Smooth muscle cell (in vitro differentiated cells): ENCODE data around the gene TMEM86A. TPM values are rescaled to one million over a fixed set of nuclear protein-coding genes. Genes with fewer than 3 reads are reported as not detected.

Experiments
- DNase-seq: peaks from one replicate; lab custom pipeline; 2025; ENCODE audit not compliant: unreplicated experiment; lab: John Stamatoyannopoulos, UW
- H2AFZ ChIP-seq: fragments of 200-600 bp; sonication (generic); 2 replicates; pipeline ENCODE4 v1.6.0; 2016; ENCODE audit warnings: antibody characterized with exemption, low read depth, mild to moderate bottlenecking
- H3F3A ChIP-seq: fragments of 200-600 bp; sonication (generic); 2 replicates; pipeline ENCODE4 v1.6.0; 2017; ENCODE audit warnings: antibody characterized with exemption, low read depth
- H3K27ac ChIP-seq: fragments of 200-600 bp; sonication (generic); 2 replicates; pipeline ENCODE4 v1.5.1; 2016; ENCODE audit warnings: low read depth, mild to moderate bottlenecking
- H3K27me3 ChIP-seq: fragments of 200-600 bp; sonication (generic); 2 replicates; pipeline ENCODE4 v1.6.1; 2016; ENCODE audit warnings: low read depth, mild to moderate bottlenecking
- H3K36me3 ChIP-seq: fragments of 200-600 bp; sonication (generic); 2 replicates; pipeline ENCODE4 v1.5.1; 2016; ENCODE audit warnings: low read depth
- H3K4me1 ChIP-seq: fragments of 200-600 bp; sonication (generic); 2 replicates; pipeline ENCODE4 v1.5.1; 2016; ENCODE audit warnings: low read depth
- H3K4me2 ChIP-seq: fragments of 200-600 bp; sonication (generic); 2 replicates; pipeline ENCODE4 v1.6.0; 2016; ENCODE audit warnings: mild to moderate bottlenecking
- H3K4me3 ChIP-seq: fragments of 200-600 bp; sonication (generic); 2 replicates; pipeline ENCODE4 v1.5.1; 2016; ENCODE audit warnings: mild to moderate bottlenecking
- H3K79me2 ChIP-seq: fragments of 200-600 bp; sonication (generic); 2 replicates; pipeline ENCODE4 v1.6.0; 2016; ENCODE audit warnings: low read depth, mild to moderate bottlenecking
- H3K9ac ChIP-seq: fragments of 200-600 bp; sonication (generic); 2 replicates; pipeline ENCODE4 v1.6.0; 2016; ENCODE audit warnings: low read depth
- H3K9me3 ChIP-seq: fragments of 200-600 bp; sonication (generic); replicated peaks from 2 replicates; pipeline ENCODE4 v1.5.1; 2016; ENCODE audit warnings: low read depth
- H4K20me1 ChIP-seq: fragments of 200-600 bp; sonication (generic); 2 replicates; pipeline ENCODE4 v1.6.0; 2016; ENCODE audit warnings: low read depth
- CTCF ChIP-seq: fragments of 200-600 bp; sonication (generic); IDR thresholded peaks from 2 replicates; pipeline ENCODE4 v1.5.1; 2017; ENCODE audit warnings: borderline replicate concordance, mild to moderate bottlenecking, antibody characterized with exemption; ENCODE audit not compliant: insufficient read depth, poor library complexity, severe bottlenecking
- WGBS: methylation state at CpG from one replicate; pipeline ENCODE4 v1.1.7; 2016; ENCODE audit warnings: low lambda C conversion rate; 5-methylcytosine and 5-hydroxymethylcytosine counted together
- polyA plus RNA-seq: library from polyadenylated mRNA; unstranded; fragments of >200 nt; fragmentation: Nextera tagmentation; extraction: Ambion mirVana; gene quantifications from 2 replicates; pipeline ENCODE4 v1.2.1, GENCODE V29; 2016
- total RNA-seq: library from RNA; depleted of rRNA; stranded (reverse); fragments of >200 nt; gene quantifications from 2 replicates; pipeline ENCODE4 v1.2.3, GENCODE V29; 2014

Gene TMEM86A
- total and polyA plus RNA-seq, 2 experiments from 2014 or later: 1.2 to 2.6 TPM

DNA sequence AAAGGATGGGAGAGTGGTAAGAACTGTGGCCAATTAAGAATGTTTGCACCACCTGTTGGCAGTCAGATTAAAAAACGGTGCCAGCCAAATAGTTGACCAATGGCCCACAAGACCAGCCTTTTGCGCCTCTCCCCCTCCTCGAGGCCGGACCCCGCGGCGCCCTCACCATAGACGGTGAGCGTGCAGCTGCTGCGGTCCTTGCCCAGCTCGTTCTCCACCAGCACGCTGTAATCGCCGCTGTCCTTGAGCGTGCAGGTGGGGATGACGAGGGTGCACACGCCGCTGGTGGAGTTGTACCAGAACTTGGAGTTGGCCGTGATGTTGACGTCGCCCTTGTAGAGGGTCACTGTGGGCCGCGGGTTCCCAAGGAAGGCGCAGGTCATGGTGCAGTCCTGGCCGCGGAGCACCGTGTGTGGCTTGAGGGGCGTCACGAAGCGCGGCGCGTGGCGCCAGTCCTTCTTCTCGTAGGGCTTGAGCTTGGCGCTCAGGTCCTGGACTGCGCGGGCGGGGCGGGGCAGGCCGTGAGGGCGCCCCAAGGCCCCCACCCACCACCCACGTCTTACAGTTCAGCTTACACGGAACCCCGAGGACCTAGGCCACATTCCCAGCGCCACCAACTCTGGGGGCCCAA is 7.2 kb downstream of the TMEM86A start:
- no peak for TF ChIP-seq CTCF
- no peak overlapping the region for H2AFZ ChIP-seq
- H3K9me3 ChIP-seq: no peaks in the 10 kb centered on the region
- DNase-seq: no peak
- H4K20me1 ChIP-seq: no peaks in the 10 kb centered on the region
- no peak overlapping the region for H3K4me2 ChIP-seq
- H3K27me3 ChIP-seq: peaks cover 15% of the 10 kb centered on the region
- H3K9ac ChIP-seq: no peak overlapping the region
- no peaks in the 10 kb centered on the region for H3K4me1 ChIP-seq
- no peak overlapping the region for H3K4me3 ChIP-seq
- no peaks in the 10 kb centered on the region for H3K36me3 ChIP-seq
- H3K79me2 ChIP-seq: no peaks in the 10 kb centered on the region
- WGBS: 95% methylated on average over 35 of the region's 46 CpGs
- H3K27ac ChIP-seq: no peak overlapping the region
- no peaks in the 10 kb centered on the region for H3F3A ChIP-seq

GRCh38 chr11:18706330-18707243 is 8.0 kb downstream of the TMEM86A start:
- WGBS: 90% methylated on average over 30 of the region's 34 CpGs
- H3K27ac ChIP-seq: no peak overlapping the region
- no peaks in the 10 kb centered on the region for H3K79me2 ChIP-seq
- no peak overlapping the region for H3K4me3 ChIP-seq
- H3K36me3 ChIP-seq: no peaks in the 10 kb centered on the region
- no peak for DNase-seq
- no peak for TF ChIP-seq CTCF
- H3K9me3 ChIP-seq: no peaks in the 10 kb centered on the region
- no peak overlapping the region for H3K9ac ChIP-seq
- no peak overlapping the region for H2AFZ ChIP-seq
- no peaks in the 10 kb centered on the region for H3K4me1 ChIP-seq
- H3K4me2 ChIP-seq: no peak overlapping the region
- no peaks in the 10 kb centered on the region for H3F3A ChIP-seq
- H4K20me1 ChIP-seq: no peaks in the 10 kb centered on the region
- peaks cover 20% of the 10 kb centered on the region for H3K27me3 ChIP-seq

DNA sequence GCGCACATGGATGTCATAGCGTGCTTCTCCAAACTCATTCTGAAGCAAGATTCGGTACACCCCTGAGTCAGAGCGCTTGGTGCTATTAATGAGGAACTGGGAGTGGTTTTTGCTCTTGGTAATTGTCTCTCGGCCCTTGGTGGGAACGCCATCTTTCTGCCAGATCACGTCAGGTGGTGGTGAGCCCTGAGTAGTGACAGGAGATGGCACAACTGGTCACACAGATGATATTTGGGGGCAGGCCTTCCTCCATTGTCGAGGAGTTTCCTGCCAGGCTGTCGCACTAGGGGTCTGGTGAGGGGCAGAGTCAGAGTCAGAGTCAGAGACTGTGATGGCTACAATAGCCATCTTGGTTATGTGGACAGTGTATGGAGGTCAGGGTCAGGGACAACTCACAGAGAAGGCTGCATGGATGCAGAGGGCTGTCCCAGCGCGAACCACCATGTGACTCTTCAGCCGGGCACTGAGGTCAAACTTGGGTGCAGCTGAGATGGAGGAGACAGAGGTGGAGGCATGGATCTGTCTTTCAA is 9.3 kb downstream of the TMEM86A start:
- Histone ChIP-seq H3K4me3 (no peak overlapping the region), H3K4me2 (no peak overlapping the region), H3K9me3 (no peaks in the 10 kb centered on the region), H3K79me2 (no peaks in the 10 kb centered on the region), H4K20me1 (no peaks in the 10 kb centered on the region), H3K27ac (no peak overlapping the region), H3K4me1 (no peaks in the 10 kb centered on the region), H2AFZ (no peak overlapping the region), H3F3A (no peaks in the 10 kb centered on the region), H3K27me3 (peaks cover 27% of the 10 kb centered on the region), H3K9ac (no peak overlapping the region), H3K36me3 (no peaks in the 10 kb centered on the region)
- TF ChIP-seq CTCF: no peak
- DNase-seq: no peak
- WGBS: 93% methylated on average over 12 of the region's 12 CpGs
